ENCODE results near the gene OR5P2.

DNA sequence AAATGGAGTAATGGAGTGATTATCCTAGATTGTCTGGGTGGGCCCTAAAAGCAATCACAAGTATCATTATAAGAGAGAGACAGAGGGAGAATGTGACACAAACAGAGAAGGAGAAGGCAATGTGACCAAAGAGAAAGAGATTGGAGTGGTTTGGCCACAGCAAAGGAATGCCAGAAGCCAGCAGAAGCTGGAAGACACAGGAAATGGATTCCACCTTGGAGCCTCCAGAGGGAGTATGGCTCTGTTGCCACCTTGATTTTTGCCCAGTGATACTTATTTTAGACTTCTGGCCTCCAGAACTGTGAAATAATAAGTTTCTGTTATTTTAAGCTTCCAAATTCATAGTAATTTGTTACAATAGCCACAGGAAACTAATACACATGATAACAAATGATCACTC is 36.8 kb upstream of the OR5P2 start:
- TF ChIP-seq POLR2A (IDR thresholded peaks at IDR 0.05; ENCODE audit: low read length) (no peak), GATA1 (IDR thresholded peaks at IDR 0.05; ENCODE audit: low read depth, low read length) (no peak)
